ENCODE results near the gene ERCC2.

DNA sequence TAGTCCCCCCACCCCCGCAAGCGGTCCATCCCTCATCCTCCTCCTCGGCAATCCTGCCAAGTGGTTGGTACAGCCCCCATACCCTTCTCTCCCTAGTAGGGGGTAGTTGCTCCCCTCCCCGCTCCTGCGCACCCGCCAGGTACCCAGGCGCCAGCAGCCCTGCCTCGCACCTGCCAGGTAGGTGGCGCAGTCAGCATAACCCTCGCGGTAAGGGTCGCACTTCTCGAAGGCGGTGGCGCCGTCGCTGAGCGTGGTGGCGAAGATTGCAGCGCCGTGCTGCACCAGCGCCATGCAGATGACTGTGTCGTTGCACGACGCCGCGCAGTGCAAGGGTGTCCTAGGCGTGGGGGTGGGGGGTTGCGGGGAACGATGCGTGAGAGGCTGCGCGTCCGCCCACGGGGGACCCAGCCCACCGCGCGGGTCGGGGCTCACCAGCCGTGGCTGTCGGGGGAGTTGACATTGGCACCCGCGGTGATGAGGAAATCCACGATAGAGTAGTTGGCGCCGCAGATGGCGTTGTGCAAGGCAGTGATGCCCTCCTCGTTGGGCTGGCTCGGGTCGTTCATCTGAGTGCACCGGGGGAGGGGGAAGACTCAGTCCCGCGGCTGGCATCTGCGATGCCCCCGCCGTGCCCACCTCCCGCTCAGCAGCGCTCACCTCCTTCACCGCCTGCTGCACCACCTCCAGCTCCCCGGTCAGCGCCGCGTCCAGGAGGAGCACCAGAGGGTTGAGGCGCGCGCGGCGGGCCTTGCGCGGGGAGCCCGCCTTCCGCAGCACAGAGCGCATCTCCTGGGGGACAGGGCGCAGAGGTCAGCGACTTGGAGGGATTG lies 15.2 kb upstream of the ERCC2 start:
- TF ChIP-seq YY1 (IDR thresholded peaks at IDR 0.05; ENCODE audit: insufficient read depth, insufficient read length) (no peak), ZNF274 (IDR thresholded peaks at IDR 0.05; ENCODE audit: low read depth, low read length) (no peak), SUZ12 (IDR thresholded peaks at IDR 0.05; ENCODE audit: extremely low read depth, insufficient read depth, insufficient read length) (no peak)
